ENCODE data around the gene PPP2R3B.
"Not testable (repeated sequence)": the region's sequence is repeated elsewhere in the genome, so short reads cannot be mapped to it uniquely, and the experiment has no call there.

The PPP2R3B gene

GRCh38 chrX:317424-318067, 69.2 kb downstream of the PPP2R3B start:
- no peak for FAIRE-seq

DNA sequence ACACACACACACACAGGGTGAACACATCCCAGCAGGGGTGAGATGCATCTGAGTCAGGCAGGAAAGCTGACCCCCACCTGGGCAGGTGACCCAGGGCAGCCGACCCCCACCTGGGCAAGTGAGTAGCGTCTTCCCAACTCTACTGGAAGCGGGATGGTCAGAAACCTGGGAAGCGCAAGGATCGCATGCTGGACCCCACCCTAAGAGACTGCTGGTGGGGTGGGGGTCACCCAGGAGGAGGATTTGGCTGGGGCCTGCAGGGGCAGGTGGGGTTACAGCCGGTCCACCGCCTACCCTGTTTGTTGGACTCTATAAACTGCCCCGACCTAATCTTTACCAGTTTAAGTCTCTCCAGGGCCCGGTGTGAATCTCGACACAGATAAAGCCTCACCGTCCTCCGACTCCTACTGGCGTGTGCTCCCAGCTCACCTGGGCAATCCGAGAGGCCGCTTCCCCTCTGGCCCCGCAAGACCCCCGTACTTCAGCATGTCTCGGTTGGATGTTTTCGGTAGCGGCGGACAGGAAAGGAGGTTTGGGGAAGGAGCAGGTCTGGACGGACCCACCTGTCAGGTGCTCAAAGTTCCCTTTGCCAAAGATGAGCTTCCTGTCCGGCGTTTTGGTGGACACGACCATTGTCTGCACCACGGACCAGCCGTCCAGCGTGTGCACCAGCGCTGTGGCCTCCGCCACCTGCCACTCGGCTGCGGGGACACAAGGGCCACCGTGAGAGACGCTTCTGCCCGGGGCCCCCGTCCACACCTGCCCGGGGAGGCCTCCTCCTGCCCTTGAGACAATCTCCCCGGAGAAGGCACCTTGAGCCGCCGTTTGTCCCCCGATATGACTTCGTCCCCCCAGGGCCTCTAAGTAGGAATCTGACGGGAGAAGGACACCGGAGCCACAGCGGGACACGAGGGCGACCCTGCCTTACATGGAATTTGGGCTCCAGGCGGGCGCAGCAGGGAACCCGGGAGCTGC, 70.1 kb downstream of the PPP2R3B start:
- FAIRE-seq, result no peak

DNA sequence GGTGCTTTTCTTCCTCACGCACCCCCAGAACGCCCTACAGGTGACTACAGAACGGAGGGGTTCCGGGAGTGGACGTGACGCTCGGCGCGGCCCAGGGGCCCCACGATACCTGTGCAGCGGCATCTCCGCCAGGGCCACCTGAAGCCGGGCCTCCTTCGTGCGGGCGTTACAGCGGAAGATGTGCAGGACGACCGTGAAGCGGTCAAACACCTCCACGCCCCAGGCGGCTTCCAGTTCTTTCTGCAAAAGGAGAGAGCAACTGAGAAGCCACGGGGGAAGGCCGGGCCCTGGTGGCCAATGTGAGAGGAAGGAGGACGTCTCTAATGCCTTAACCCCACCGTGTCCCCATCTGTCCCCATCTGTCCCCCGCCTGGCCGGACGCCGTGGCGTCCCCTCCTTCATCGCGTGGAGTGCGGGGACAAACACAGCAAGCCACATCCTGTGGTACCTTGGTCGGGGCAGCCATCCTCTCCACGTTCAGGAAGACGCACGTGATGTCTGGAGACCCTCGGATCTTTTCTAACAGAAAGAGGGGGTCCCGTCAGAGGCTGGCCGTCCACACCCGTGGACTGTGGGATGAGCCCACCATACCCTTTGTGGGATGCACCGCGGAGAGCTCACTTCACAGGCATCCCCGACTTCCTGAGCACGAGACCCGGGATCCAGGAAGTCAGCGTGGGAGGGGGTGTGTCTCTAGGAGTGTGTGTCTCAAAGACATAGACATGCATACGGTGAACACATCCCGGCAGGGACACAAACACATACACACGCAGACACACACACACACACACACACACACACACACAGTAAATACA, 71.7 kb downstream of the PPP2R3B start:
- FAIRE-seq, result no peak

- FAIRE-seq, result no peak
Measured at GRCh38 chrX:314049-314448, 72.7 kb downstream of the PPP2R3B start.

- FAIRE-seq, result no peak
Measured at GRCh38 chrX:313546-313945, 73.2 kb downstream of the PPP2R3B start.

DNA sequence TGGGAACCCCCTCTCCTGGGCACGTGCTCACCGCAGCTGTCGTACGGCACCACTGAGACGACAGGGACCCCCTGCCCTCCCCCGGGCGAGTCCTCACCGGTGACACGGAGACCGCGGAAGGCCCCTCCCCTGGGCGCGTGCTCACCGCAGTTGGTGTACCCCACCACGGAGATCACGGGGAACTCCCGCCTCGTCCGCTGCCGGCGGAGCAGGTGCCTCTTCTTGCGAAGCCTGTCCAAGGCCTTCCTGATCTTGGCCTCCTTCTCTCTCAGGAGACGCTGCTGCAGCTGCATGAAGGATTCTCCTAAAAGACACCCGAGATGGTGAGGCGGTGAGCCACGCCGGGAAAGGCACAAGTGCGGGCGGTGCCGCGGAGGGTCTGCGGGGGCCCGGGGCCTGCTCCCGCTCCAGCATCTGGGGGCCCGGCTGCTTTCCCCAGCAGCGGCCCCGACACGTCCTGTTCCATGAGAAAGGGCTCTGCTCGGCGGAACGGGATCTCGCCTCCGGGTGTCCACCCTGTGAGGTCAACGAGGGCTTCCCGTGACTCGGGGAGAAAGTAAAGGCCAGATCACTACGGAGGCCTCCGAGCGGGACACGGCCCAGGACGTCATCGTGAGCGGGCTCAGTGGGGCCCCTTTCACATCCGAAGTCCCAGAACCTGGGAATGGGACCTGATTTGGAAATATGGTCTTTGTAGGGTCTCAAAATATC, 73.9 kb downstream of the PPP2R3B start:
- no peak for FAIRE-seq

DNA sequence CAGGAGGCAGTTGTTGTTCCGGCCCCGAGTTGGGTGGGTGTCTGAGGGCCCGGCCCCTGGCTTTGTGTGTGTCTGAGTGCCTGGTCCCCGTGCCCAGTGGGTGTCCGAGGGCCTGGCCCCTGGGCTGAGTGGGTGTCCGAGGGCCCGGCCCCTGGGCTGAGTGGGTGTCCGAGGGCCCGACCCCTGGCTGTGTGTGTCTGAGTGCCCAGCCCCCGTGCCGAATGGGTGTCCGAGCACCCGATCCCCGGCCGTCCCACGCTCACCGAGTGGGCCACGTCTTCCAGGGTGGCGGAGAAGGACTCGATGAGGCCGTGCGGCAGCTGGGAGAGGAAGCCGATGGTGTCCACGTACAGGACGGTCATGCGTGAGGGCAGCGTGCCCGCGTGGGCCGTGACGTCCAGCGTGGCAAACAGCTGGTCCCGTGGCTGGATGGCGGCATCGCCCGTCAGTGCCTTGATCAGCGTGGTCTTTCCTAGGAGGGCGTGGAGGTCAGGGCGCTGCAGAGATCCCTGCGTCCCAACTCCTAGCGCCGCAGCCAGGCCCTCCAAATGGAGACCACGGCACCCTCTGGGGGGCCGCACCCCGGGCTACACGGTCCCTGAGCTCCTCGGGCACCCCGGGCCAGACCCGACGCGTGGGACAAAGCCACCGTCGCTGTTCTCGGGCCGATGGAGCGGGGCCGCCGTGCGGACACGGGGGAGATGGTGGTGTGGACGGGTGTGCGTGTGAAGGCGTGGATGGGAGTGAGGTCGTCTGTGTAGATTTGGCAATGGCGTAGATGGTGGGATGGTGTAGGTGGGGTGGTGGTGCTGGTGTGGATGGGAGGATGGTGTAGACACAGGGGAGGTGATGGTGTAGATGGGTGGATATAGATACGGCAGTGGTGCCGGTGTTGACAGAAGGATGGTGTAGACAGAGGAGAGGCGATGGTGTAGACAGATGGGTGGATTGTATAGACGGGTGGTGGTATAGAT, 75.3 kb downstream of the PPP2R3B start:
- FAIRE-seq, result no peak

DNA sequence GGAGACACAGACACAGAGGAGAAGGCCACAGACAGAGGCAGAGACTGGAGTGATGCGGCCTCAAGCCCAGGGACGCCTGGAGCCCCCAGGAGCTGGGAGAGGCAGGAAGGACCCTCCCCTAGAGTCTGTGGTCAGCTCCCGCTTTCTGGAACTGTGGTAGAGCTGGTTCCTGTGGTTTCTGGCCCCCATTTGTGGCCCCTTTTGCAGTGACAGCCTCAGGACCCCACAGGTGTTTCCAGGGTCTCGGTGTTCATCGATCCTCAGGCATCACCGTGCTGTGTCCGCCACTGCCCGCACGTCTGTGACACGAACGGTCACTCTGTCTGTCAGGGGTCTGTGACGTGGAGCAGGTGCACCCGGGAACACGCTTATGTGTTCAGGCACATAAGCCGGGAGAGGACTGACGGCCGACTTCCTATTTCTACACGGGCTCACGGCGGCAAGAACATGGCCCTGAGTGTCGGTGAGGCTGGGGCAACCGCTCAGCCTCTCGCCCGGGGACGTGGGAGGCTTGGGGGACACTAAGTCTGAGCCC, 76.0 kb downstream of the PPP2R3B start:
- no peak for FAIRE-seq

DNA sequence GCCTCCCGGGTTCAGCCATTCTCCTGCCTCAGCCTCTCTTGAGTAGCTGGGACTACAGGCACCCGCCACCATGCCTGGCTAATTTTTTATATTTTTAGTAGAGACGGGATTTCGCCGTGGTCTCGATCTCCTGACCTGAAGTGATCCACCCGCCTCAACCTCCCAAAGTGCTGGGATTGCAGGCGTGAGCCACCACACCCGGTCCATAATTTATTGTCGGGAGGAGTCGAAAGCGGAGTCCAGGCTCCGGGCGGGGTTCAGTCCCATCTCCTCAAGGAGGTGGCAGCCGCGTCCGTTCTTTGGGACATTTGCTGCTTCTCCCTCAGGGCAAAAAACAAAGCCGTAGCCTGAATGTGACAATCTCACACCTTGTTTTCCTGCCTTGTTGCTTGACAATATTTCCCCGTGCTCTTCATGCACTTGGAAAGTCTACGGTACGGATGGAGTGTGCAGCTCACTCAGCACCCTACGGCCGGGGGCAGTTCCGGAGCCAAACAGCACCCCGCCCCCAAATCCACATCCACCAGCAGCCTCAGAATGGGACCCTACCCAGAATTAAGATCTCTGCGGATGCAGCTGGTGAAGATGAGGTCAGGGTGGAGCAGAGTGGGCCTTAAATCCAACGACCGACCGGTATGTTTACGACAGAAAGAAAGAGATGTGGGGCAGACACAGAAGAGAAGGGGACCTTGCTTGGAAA, 77.7 kb downstream of the PPP2R3B start:
- FAIRE-seq, result no peak

DNA sequence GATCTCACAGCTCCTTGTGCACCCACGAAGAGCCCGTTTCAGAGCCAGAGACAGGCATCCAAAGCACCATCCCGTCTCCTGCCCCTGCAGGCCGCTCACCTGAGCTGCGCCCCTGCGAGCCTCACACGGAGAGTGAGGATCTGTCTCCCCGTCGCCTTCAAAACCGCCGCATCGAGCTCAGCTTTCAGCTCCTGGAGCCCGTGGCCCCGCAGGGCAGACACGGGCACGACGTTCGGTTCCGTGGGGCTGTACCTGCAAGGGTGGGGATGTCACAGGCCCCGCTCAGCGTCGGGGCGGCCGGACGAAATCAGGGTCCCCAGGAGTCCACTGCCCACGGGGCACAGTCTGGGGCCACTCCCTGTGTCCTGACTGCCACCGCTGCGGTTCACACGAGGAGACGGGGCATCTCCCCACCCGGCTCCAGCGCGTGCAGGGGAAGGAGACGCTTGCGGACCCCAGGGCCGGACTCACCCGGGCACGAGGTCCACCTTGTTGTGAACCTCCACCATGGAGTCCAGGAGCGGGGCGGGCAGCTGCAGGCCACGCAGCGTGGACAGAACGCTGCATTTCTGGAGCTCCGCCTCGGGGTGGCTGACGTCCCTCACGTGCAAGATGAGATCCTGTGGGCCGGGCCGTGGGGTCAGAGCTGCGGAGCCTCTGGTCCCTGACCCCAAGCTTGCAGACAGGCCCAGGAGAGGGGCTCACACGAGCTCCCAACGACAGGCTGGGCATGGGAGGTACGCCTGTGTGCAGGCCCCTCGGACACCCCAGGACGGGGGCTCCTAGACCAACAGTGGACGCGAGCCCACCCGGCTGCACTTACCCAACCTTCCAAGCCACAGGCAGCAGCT, 79.2 kb downstream of the PPP2R3B start:
- no peak for FAIRE-seq

GRCh38 chrX:306614-307251, 80.0 kb downstream of the PPP2R3B start:
- FAIRE-seq, result not testable (repeated sequence)

DNA sequence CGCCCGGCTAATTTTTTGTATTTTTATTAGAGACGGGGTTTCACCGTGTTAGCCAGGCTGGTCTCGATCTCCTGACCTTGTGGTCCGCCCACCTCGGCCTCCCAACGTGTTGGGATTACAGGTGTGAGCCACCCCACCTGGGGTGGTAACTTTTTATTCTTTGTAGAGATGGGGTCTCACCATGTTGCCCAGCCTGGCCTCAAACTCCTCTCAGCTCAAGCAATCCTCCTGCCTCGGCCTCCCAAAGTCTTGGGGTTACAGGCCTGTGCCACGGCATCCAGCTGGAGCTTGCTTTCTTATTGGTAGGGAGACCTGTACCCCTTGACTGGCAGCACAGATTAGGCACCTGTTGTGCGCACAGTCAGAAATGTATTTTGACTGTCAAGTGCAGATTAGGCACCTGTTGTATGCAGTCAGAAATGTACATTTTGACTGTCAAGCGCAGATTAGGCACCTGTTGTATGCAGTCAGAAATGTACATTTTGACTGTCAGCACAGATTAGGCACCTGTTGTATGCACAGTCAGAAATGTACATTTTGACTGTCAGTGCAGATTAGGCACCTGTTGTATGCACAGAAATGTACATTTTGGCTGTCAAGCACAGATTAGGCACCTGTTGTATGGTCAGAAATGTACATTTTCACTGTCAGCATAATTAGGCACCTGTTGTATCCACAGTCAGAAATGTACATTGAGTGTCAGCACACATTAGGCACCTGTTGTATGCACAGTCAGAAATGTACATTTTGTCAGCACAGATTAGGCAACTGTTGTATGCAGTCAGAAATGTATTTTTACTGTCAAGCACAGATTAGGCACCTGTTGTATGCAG, 80.7 kb downstream of the PPP2R3B start:
- not testable (repeated sequence) for FAIRE-seq

DNA sequence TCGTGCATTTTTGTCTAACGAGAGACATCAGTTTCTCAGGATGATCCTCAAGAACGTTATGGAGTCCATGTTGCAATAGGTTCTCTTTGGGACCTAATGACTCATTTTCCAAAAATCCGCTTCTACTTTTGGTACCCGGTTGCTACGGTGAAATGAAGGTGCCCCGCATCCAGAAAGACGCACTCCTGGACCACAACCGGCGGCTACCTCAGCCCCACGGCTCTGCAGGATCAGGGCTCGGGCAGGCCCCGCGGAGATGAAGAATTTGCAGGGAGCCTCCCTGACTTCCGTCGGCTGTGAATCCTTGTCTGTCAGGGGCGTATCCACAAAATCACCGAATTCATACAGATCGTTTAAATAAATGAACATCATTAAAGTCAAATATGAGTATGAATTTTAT, 83.7 kb downstream of the PPP2R3B start:
- FAIRE-seq, result no peak

- FAIRE-seq, result no peak
Measured at GRCh38 chrX:300334-300733, 86.4 kb downstream of the PPP2R3B start.

DNA sequence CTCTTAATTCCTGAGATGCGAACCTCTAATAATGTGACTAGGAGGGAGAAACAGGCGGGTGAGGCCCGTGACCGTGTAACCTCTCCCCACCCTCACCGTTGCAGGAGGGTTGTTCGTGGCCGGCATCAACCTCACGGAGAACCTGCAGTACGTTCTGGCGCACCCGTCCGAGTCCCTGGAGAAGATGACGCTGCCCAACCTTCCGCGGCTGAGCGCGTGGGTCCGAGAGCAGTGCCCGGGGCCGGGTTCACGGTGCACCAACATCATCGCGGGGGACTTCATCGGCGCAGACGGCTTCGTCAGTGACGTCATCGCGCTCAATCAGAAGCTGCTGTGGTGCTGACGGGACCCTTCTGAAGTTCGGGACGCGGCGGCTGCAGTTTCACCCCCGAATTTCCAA, 87.7 kb downstream of the PPP2R3B start:
- no peak for FAIRE-seq

GRCh38 chrX:295136-295535, 91.6 kb downstream of the PPP2R3B start:
- FAIRE-seq, result no peak

- no peak for FAIRE-seq
Measured at GRCh38 chrX:292900-293897, 93.5 kb downstream of the PPP2R3B start.

All from G401.6 (cell line).